SU-DHL-6 (cell line): Measurements from ENCODE around the gene GPR89B.
"Not testable (repeated sequence)": the region's sequence is repeated elsewhere in the genome, so short reads cannot be mapped to it uniquely, and the experiment has no call there.

Experiments
- H2AFZ ChIP-seq: fragments of 200-600 bp; sonication (generic); 2 replicates; pipeline ENCODE4 v1.6.1; 2014; ENCODE audit warnings: low read depth, mild to moderate bottlenecking, moderate library complexity, mixed read lengths, antibody characterized with exemption, low read length; ENCODE audit not compliant: severe bottlenecking
- H3F3A ChIP-seq: fragments of 200-600 bp; shearing (Covaris generic); 2 replicates; pipeline ENCODE4 v1.6.0; 2016; ENCODE audit warnings: antibody characterized with exemption, mild to moderate bottlenecking; ENCODE audit not compliant: insufficient read depth
- H3K27ac ChIP-seq: fragments of 200-600 bp; sonication (generic); 2 replicates; pipeline ENCODE4 v1.5.1; 2016; ENCODE audit warnings: low read depth, mild to moderate bottlenecking, low read length, moderate library complexity, mixed read lengths
- H3K27me3 ChIP-seq: fragments of 200-600 bp; sonication (generic), shearing (Covaris generic); 2 replicates; pipeline ENCODE4 v1.6.0; 2014; ENCODE audit warnings: mild to moderate bottlenecking, low read length
- H3K36me3 ChIP-seq: fragments of 200-600 bp; sonication (generic); 2 replicates; pipeline ENCODE4 v1.6.1; 2014; ENCODE audit warnings: mild to moderate bottlenecking, low read length, mixed read lengths
- H3K4me2 ChIP-seq: fragments of 300-600, 200-600 bp; shearing (Covaris generic), sonication (generic); 2 replicates; pipeline ENCODE4 v1.6.0; 2014; ENCODE audit warnings: low read length, low read depth, mild to moderate bottlenecking; ENCODE audit not compliant: poor library complexity, severe bottlenecking
- H3K4me3 ChIP-seq: fragments of 200-600 bp; sonication (generic); 2 replicates; pipeline ENCODE4 v1.5.1; 2014; ENCODE audit warnings: antibody characterized with exemption, low read length, mild to moderate bottlenecking, mixed read lengths; ENCODE audit not compliant: insufficient read depth, poor library complexity, severe bottlenecking
- H3K79me2 ChIP-seq: fragments of 200-600 bp; sonication (generic); 2 replicates; pipeline ENCODE4 v1.6.1; 2014; ENCODE audit warnings: mild to moderate bottlenecking, low read length, moderate library complexity; ENCODE audit not compliant: insufficient read depth
- H3K9ac ChIP-seq: fragments of 200-600 bp; sonication (generic); 2 replicates; pipeline ENCODE4 v1.7.0; 2014; ENCODE audit warnings: mild to moderate bottlenecking, low read length
- H3K9me2 ChIP-seq: fragments of 200-600 bp; sonication (generic); replicated peaks from 2 replicates; pipeline ENCODE4 v1.6.1; 2014; ENCODE audit warnings: low read length; ENCODE audit not compliant: insufficient read depth
- H3K9me3 ChIP-seq: fragments of 200-600 bp; sonication (generic); 2 replicates; pipeline ENCODE4 v1.6.1; 2014; ENCODE audit warnings: low read length, mixed read lengths; ENCODE audit not compliant: insufficient read depth
- H4K20me1 ChIP-seq: fragments of 200-600 bp; sonication (generic); 2 replicates; pipeline ENCODE4 v1.6.1; 2014; ENCODE audit warnings: low read depth, mild to moderate bottlenecking, antibody characterized with exemption, low read length, moderate library complexity, mixed read lengths

The GPR89B gene

DNA sequence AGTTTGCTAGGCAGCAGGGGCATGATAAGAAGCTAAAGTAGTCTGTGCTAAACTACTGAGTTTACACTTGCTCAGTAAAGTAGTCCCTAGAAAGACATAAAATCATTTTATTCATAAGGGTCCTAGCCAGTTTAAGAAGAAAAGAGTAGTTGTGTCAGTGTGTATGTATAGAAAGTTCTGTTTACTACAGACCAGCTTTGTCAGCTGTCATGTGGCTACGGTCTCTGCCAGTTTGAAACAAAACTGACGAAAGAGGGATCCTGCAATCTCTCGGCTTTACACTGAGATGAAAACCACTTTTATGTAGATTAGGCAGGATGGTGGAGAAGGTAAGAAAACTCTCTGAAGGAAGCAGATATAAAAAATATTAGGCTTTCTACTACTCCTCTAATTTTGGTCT is 7.1 kb downstream of the GPR89B start:
- not testable (repeated sequence) for H3K9me2 ChIP-seq, H3K27ac ChIP-seq, H3K4me2 ChIP-seq, H3K36me3 ChIP-seq, H3F3A ChIP-seq, H3K79me2 ChIP-seq, H3K4me3 ChIP-seq, H3K9ac ChIP-seq, H3K9me3 ChIP-seq, H4K20me1 ChIP-seq, H2AFZ ChIP-seq, H3K27me3 ChIP-seq

DNA sequence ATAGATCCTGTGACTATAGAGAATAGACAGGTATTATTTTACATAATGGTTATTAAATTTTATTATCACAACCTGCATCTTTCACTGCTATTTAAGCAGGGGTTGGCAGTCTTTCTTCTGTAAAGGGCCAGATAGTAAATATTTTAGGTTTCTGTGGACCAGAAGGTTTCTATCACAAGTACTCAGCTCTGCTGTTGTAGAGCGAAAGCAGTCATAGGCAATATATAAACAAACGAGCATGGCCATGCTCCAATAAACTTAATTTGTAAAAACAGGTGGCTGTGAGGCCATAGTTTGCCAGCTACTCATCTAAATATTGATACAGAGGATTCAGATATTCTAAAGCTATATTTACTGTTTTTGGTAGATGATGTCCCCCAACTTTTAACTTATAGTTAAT is 12.2 kb downstream of the GPR89B start:
- not testable (repeated sequence) for H3K27ac ChIP-seq, H4K20me1 ChIP-seq, H3K27me3 ChIP-seq, H3K9me3 ChIP-seq, H3K36me3 ChIP-seq, H3K4me3 ChIP-seq, H2AFZ ChIP-seq, H3K9me2 ChIP-seq, H3F3A ChIP-seq, H3K79me2 ChIP-seq, H3K4me2 ChIP-seq, H3K9ac ChIP-seq

DNA sequence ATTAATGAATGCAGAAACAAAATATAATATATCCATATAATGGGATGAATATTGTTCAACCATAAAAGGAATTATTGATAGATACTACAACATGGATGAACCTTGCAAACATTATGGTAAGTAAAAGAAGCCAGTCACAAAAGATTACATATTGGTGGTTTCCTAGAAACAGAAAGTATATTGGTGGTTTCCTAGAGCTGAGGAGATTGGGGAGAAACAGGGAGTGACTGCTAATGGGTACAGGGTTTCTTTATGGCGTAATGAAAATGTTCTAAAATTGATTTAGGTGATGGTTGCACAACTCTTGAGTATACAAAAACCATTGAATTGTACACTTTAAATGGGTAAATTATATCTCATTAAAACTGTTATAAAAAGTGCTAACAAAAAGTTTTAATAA is 14.3 kb downstream of the GPR89B start:
- not testable (repeated sequence) for H3K27ac ChIP-seq, H3F3A ChIP-seq, H3K9me2 ChIP-seq, H3K9ac ChIP-seq, H3K4me3 ChIP-seq, H3K9me3 ChIP-seq, H3K79me2 ChIP-seq, H3K36me3 ChIP-seq, H3K27me3 ChIP-seq, H2AFZ ChIP-seq, H3K4me2 ChIP-seq, H4K20me1 ChIP-seq

DNA sequence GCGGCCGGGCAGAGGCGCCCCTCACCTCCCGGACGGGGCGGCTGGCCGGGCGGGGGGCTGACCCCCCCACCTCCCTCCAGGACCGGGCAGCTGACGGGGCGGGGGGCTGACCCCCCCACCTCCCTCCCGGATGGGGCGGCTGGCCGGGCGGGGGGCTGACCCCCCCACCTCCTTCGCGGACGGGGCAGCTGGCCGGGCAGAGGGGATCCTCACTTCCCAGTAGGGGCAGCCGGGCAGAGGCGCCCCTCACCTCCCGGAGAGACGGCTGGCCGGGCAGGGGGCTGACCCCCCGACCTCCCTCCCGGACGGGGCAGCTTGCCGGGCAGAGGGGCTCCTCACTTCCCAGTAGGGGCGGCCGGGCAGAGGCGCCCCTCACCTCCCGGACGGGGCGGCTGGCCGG is 21.3 kb downstream of the GPR89B start:
- not testable (repeated sequence) for H4K20me1 ChIP-seq, H3K36me3 ChIP-seq, H3K79me2 ChIP-seq, H3K9me2 ChIP-seq, H3K27ac ChIP-seq, H3K9ac ChIP-seq, H3F3A ChIP-seq, H3K9me3 ChIP-seq, H2AFZ ChIP-seq, H3K4me2 ChIP-seq, H3K4me3 ChIP-seq, H3K27me3 ChIP-seq

- not testable (repeated sequence) for H3F3A ChIP-seq, H2AFZ ChIP-seq, H3K4me2 ChIP-seq, H3K27me3 ChIP-seq, H4K20me1 ChIP-seq, H3K36me3 ChIP-seq, H3K9ac ChIP-seq, H3K79me2 ChIP-seq, H3K27ac ChIP-seq, H3K9me3 ChIP-seq, H3K4me3 ChIP-seq, H3K9me2 ChIP-seq
Observed at GRCh38 chr1:147958906-147959305, 30.7 kb downstream of the GPR89B start.

- not testable (repeated sequence) for H3K36me3 ChIP-seq, H3K27me3 ChIP-seq, H3K79me2 ChIP-seq, H3K4me2 ChIP-seq, H3K27ac ChIP-seq, H4K20me1 ChIP-seq, H2AFZ ChIP-seq, H3K4me3 ChIP-seq, H3K9me2 ChIP-seq, H3K9ac ChIP-seq, H3F3A ChIP-seq, H3K9me3 ChIP-seq
Observed at GRCh38 chr1:147959680-147960079, 31.5 kb downstream of the GPR89B start.

DNA sequence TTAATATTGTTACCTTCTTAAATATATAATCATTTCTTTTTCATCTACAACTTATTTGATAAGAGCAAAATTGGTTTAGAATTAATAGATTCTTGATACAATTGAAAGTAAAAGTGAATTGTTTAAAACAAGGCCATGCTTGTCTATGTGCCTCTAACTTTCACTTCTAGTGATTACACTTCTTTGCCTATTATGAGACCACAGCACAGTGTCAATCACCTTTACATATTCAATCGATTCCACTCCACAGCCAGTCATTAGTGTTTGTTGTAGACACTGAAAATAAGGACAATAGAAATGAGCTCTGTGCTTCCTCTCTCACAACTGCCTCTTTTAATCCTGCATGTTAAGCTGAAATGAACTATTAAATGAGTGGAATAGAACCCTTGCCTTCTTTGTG is 36.4 kb downstream of the GPR89B start:
- H3K9ac ChIP-seq, H3K79me2 ChIP-seq, H3K4me2 ChIP-seq, H3K9me3 ChIP-seq, H2AFZ ChIP-seq, H4K20me1 ChIP-seq, H3K9me2 ChIP-seq, H3K36me3 ChIP-seq, H3K27me3 ChIP-seq, H3K27ac ChIP-seq, H3K4me3 ChIP-seq, H3F3A ChIP-seq: not testable (repeated sequence)

DNA sequence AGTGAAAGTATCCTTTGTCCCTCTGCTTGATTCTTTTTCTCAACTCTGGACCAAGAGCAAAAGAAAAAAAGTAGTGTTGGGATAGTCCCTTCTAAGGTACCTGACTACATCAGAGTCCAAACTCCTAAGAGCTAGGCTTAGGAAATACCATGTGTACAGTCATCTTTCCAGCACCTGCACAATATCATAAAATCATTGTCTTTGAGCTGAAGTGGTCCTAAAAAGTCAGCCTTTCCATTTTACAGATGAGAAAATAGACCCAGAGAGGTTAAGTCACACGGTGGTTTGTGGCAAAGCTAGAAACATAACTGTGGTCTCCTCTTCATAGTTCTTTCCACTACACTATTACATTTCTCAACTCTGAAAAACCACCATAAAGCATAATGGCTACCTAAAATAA is 38.4 kb downstream of the GPR89B start:
- H2AFZ ChIP-seq, H3K9me2 ChIP-seq, H3K27me3 ChIP-seq, H3F3A ChIP-seq, H3K4me2 ChIP-seq, H3K79me2 ChIP-seq, H3K27ac ChIP-seq, H3K36me3 ChIP-seq, H3K4me3 ChIP-seq, H3K9ac ChIP-seq, H3K9me3 ChIP-seq, H4K20me1 ChIP-seq: not testable (repeated sequence)
